D341Med (cell line): ENCODE measurements around the gene UPK3BL2.
"Not testable (repeated sequence)": the region's sequence is repeated elsewhere in the genome, so short reads cannot be mapped to it uniquely, and the experiment has no call there.

Experiments used
- DNase-seq: peaks from one replicate; pipeline ENCODE4 v3.0.0; 2012; ENCODE audit warnings: low spot score

UPK3BL2 gene

GRCh38 chr7:102543596-102543995 is at the start of gene UPK3BL2:
Gene UPK3BL2 (minus strand): TSS chr7:102543696. CDS start chr7:102543636, 60 bp downstream.
- not testable (repeated sequence) for DNase-seq

GRCh38 chr7:102592477-102593019 is 49.1 kb upstream of the UPK3BL2 start:
- DNase-seq: not testable (repeated sequence)

- DNase-seq: not testable (repeated sequence)
Observed at GRCh38 chr7:102589857-102590256, 46.4 kb upstream of the UPK3BL2 start.

- not testable (repeated sequence) for DNase-seq
Observed at GRCh38 chr7:102583495-102583894, 40.0 kb upstream of the UPK3BL2 start.

- not testable (repeated sequence) for DNase-seq
Observed at GRCh38 chr7:102581722-102582121, 38.2 kb upstream of the UPK3BL2 start.

- DNase-seq: not testable (repeated sequence)
Observed at GRCh38 chr7:102578486-102578885, 35.0 kb upstream of the UPK3BL2 start.

- not testable (repeated sequence) for DNase-seq
Observed at GRCh38 chr7:102577315-102578240, 34.1 kb upstream of the UPK3BL2 start.

GRCh38 chr7:102576363-102576762 is 32.9 kb upstream of the UPK3BL2 start:
- DNase-seq: not testable (repeated sequence)

- not testable (repeated sequence) for DNase-seq
Observed at GRCh38 chr7:102574607-102575006, 31.1 kb upstream of the UPK3BL2 start.

- not testable (repeated sequence) for DNase-seq
Observed at GRCh38 chr7:102572261-102573239, 29.1 kb upstream of the UPK3BL2 start, which contains the start of gene POLR2J3. Gene POLR2J3 (minus strand): TSS chr7:102572583. CDS start chr7:102572521, 62 bp downstream.

GRCh38 chr7:102568620-102569019 is 25.1 kb upstream of the UPK3BL2 start:
- DNase-seq: not testable (repeated sequence)

- DNase-seq: not testable (repeated sequence)
Observed at GRCh38 chr7:102550808-102551422, 7.4 kb upstream of the UPK3BL2 start, which contains the start of gene SPDYE2. Gene SPDYE2 (plus strand): TSS chr7:102551226. CDS start chr7:102553256, 2,030 bp downstream.

GRCh38 chr7:102546353-102546752 is 2.9 kb upstream of the UPK3BL2 start:
- DNase-seq: not testable (repeated sequence)

- DNase-seq: not testable (repeated sequence)
Observed at GRCh38 chr7:102545288-102545687, 1.8 kb upstream of the UPK3BL2 start.

GRCh38 chr7:102544372-102544771 is 876 bp upstream of the UPK3BL2 start:
- not testable (repeated sequence) for DNase-seq

GRCh38 chr7:102542771-102543170 is 725 bp downstream of the UPK3BL2 start:
- not testable (repeated sequence) for DNase-seq

GRCh38 chr7:102542083-102542482 is 1.4 kb downstream of the UPK3BL2 start:
- not testable (repeated sequence) for DNase-seq

GRCh38 chr7:102540604-102541003 is 2.9 kb downstream of the UPK3BL2 start:
- DNase-seq: not testable (repeated sequence)

- not testable (repeated sequence) for DNase-seq
Observed at GRCh38 chr7:102535062-102535615, 8.4 kb downstream of the UPK3BL2 start.

GRCh38 chr7:102532127-102532526 is 11.4 kb downstream of the UPK3BL2 start:
- DNase-seq: not testable (repeated sequence)

GRCh38 chr7:102531583-102531982 is 11.9 kb downstream of the UPK3BL2 start:
- not testable (repeated sequence) for DNase-seq
